Testis (tissue), 2 donors: Measurements from ENCODE around the gene BPIFB4.

Experiments
- POLR2A ChIP-seq: fragments of 450-650 bp; IDR thresholded peaks from one replicate; pipeline ENCODE4 v1.6.1; 2017; ENCODE audit warnings: antibody characterized with exemption, mild to moderate bottlenecking, moderate library complexity
- TF ChIP-seq, protein P1 (sequence below), 3 experiments: fragments of 450-650 bp in 2 of 3; fragments of 200-600 bp in 1 of 3; sonication (generic) in 1 of 3; IDR thresholded peaks; one replicate each; pipeline ENCODE4 v1.5.1; 2016 to 2019; ENCODE audit warnings: antibody characterized with exemption in 3 of 3, mild to moderate bottlenecking in 2 of 3, moderate library complexity in 1 of 3

- TF ChIP-seq, protein P1, sequence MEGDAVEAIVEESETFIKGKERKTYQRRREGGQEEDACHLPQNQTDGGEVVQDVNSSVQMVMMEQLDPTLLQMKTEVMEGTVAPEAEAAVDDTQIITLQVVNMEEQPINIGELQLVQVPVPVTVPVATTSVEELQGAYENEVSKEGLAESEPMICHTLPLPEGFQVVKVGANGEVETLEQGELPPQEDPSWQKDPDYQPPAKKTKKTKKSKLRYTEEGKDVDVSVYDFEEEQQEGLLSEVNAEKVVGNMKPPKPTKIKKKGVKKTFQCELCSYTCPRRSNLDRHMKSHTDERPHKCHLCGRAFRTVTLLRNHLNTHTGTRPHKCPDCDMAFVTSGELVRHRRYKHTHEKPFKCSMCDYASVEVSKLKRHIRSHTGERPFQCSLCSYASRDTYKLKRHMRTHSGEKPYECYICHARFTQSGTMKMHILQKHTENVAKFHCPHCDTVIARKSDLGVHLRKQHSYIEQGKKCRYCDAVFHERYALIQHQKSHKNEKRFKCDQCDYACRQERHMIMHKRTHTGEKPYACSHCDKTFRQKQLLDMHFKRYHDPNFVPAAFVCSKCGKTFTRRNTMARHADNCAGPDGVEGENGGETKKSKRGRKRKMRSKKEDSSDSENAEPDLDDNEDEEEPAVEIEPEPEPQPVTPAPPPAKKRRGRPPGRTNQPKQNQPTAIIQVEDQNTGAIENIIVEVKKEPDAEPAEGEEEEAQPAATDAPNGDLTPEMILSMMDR (IDR thresholded peaks at IDR 0.05): no peak
- no peak for TF ChIP-seq POLR2A
These were observed 11.7 kb downstream of the BPIFB4 start for GRCh38 chr20:33091147-33091546.
